ENCODE results near the gene TMC7. TPM values are rescaled to one million over a fixed set of nuclear protein-coding genes. Genes with fewer than 3 reads are reported as not detected.

The TMC7 gene
- total RNA-seq, 1 donor from 2014 or later: 3.3 TPM

DNA sequence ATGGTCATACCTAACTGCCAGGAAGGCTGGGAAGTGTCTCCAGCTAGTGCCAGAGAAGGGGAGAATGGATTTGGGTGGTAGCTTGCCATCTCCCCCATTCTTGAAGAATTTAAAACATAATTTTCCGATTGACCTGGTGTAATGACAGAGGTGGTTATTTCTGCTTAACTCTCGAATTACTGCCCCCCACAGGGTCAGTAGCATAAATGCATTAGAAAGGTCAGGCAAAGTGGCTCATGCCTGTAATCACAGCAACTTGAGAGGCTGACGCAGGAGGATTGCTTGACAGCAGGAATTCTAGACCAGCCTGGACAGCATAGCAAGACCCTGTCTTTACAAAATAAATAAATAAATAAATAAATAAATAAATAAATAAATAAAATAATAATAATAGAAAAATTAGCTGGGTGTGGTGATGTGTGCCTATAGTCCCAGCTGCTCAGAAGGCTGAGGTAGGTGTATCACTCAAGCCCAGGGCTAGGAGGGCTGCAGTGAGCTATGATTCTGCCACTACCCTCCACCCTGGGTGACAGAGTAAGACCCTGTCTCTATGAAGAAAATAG lies 27.5 kb downstream of the TMC7 start:
- DNase-seq (no peak), ATAC-seq (no peak)
- intact Hi-C loops (cut with DNase I): no loop called here
- Histone ChIP-seq H3K36me3 (no peaks in the 10 kb centered on the region), H3K9me3 (peaks cover 5% of the 10 kb centered on the region), H3K27ac (no peak overlapping the region), H3K4me1 (no peaks in the 10 kb centered on the region), H3K4me3 (no peak overlapping the region), H3K27me3 (ENCODE audit: low read depth) (no peaks in the 10 kb centered on the region)
- TF ChIP-seq, protein P1, sequence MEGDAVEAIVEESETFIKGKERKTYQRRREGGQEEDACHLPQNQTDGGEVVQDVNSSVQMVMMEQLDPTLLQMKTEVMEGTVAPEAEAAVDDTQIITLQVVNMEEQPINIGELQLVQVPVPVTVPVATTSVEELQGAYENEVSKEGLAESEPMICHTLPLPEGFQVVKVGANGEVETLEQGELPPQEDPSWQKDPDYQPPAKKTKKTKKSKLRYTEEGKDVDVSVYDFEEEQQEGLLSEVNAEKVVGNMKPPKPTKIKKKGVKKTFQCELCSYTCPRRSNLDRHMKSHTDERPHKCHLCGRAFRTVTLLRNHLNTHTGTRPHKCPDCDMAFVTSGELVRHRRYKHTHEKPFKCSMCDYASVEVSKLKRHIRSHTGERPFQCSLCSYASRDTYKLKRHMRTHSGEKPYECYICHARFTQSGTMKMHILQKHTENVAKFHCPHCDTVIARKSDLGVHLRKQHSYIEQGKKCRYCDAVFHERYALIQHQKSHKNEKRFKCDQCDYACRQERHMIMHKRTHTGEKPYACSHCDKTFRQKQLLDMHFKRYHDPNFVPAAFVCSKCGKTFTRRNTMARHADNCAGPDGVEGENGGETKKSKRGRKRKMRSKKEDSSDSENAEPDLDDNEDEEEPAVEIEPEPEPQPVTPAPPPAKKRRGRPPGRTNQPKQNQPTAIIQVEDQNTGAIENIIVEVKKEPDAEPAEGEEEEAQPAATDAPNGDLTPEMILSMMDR (IDR thresholded peaks at IDR 0.05): no peak

DNA sequence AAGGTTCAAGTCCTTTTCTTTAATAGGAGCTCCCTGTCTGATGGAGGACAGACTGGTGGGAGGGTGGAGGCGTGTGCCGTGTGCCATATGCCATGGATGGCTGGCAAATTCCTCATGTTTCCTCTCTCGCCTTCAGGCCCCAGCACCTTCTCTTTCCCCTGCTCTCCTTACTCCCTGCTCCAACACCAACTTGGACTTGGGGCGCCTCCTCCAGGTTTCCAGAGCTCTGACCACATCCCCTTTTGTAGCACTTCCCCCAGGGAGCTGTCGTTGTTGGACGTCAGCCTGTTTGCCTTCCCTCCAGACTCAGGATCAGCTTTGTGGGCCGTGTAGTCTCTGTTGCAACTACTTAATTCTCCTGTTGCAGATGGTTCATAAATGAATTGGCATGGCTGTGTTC lies 30.7 kb downstream of the TMC7 start:
- peak; percentile 65 for DNase-seq
- Histone ChIP-seq H3K27me3 (ENCODE audit: low read depth) (no peaks in the 10 kb centered on the region), H3K9me3 (peaks cover 5% of the 10 kb centered on the region), H3K4me3 (no peak overlapping the region), H3K36me3 (peaks cover 6% of the 10 kb centered on the region), H3K27ac (no peak overlapping the region), H3K4me1 (no peaks in the 10 kb centered on the region)
- TF ChIP-seq, protein P1 (IDR thresholded peaks at IDR 0.05): no peak
- ATAC-seq: peak; percentile 86 to 89
- intact Hi-C loops (cut with DNase I): no loop called here

DNA sequence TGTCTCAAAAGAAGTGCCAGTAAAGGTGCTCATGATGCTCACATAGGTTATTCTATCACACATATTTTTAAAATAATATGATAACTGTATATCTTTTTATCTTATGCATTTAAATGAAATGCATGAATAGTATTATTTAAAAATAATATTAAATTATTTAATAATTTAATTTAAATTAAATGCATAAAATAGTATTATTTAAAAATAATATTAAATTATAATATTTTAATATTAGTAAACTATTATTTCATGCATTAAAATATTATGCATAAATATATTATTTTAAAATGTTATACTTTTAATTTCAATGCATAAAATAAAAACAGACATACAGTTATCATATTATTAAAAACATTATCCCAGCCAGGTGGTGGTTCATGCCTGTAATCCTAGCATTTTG lies 33.4 kb downstream of the TMC7 start:
- TF ChIP-seq, protein P1 (IDR thresholded peaks at IDR 0.05): no peak
- Histone ChIP-seq H3K27ac (no peak overlapping the region), H3K4me3 (no peak overlapping the region), H3K27me3 (ENCODE audit: low read depth) (no peaks in the 10 kb centered on the region), H3K36me3 (peaks cover 8% of the 10 kb centered on the region), H3K4me1 (no peaks in the 10 kb centered on the region), H3K9me3 (no peaks in the 10 kb centered on the region)
- ATAC-seq: no peak
- intact Hi-C loops (cut with DNase I): no loop called here
- no peak for DNase-seq

DNA sequence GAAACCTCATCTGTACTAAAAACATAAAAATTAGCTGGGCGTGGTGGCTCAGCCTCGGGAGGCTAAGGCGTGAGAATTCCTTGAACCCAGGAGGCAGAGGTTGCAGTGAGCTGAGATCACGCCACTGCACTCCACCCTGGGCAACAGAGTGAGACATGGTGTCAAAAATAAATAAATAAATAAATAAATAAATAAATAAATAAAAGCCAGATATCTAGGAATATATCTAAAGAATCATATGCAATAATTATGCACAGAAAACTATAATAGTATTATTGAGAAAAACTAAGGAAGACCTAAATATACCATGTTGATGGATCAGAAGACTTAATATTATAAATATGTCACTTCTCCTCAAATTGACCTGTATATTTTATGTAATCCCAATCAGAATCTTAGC lies 37.0 kb downstream of the TMC7 start:
- no peaks in the 10 kb centered on the region for H3K4me1 ChIP-seq
- TF ChIP-seq, protein P1 (IDR thresholded peaks at IDR 0.05): no peak
- H3K27ac ChIP-seq: no peak overlapping the region
- peaks cover 16% of the 10 kb centered on the region for H3K36me3 ChIP-seq
- ATAC-seq: no peak
- intact Hi-C loops (cut with DNase I): no loop called here
- DNase-seq: no peak
- no peaks in the 10 kb centered on the region for H3K9me3 ChIP-seq
- H3K4me3 ChIP-seq: no peak overlapping the region
- H3K27me3 ChIP-seq (ENCODE audit: low read depth): no peaks in the 10 kb centered on the region

DNA sequence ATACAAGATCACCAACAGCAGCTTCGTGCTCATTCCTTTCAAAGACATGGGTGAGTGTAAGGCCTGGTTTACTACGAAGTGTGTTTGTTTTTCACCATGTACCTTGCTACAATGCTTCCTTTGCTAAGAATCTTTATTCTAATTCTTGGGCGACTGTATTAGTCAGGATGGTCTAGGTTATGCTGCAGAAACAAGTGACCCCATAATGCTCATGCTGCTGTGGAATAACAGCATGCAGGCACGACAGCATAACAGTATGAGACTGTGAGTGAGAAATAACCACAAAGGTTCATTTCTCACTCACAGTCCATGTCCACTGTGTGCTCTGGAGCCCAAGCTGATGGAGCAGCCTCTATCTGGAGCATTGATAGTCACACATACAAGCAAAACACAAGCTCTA lies 38.0 kb downstream of the TMC7 start:
- Histone ChIP-seq H3K9me3 (no peaks in the 10 kb centered on the region), H3K27me3 (ENCODE audit: low read depth) (no peaks in the 10 kb centered on the region), H3K27ac (no peak overlapping the region), H3K4me3 (no peak overlapping the region), H3K4me1 (no peaks in the 10 kb centered on the region), H3K36me3 (peaks cover 13% of the 10 kb centered on the region)
- intact Hi-C loops (cut with DNase I): no loop called here
- no peak for ATAC-seq
- no peak for DNase-seq
- TF ChIP-seq, protein P1 (IDR thresholded peaks at IDR 0.05): no peak
